Measurements from ENCODE around the gene NCLN.
A peak's percentile ranks its signal among the peaks of the same experiment; 100 is the strongest.
"Not testable (repeated sequence)": the region's sequence is repeated elsewhere in the genome, so short reads cannot be mapped to it uniquely, and the experiment has no call there.

Gene NCLN

GRCh38 chr19:3233831-3234230, 48.1 kb downstream of the NCLN start:
- H3K27ac ChIP-seq: no peak overlapping the region
- no peak for TF ChIP-seq CTCF (conservative IDR thresholded peaks at IDR 0.05)

GRCh38 chr19:3234800-3235199, 49.1 kb downstream of the NCLN start:
- no peak overlapping the region for H3K27ac ChIP-seq
- TF ChIP-seq CTCF (conservative IDR thresholded peaks at IDR 0.05): no peak

- not testable (repeated sequence) for H3K27ac ChIP-seq
Observed at GRCh38 chr19:3235604-3236003, 49.9 kb downstream of the NCLN start.

GRCh38 chr19:3236272-3236671, 50.5 kb downstream of the NCLN start:
- TF ChIP-seq CTCF (conservative IDR thresholded peaks at IDR 0.05): no peak
- no peak overlapping the region for H3K27ac ChIP-seq

- TF ChIP-seq CTCF (conservative IDR thresholded peaks at IDR 0.05): no peak
Observed at GRCh38 chr19:3238066-3238561, 52.4 kb downstream of the NCLN start.

GRCh38 chr19:3239367-3239766, 53.6 kb downstream of the NCLN start:
- no peak for TF ChIP-seq CTCF (conservative IDR thresholded peaks at IDR 0.05)
- no peak overlapping the region for H3K27ac ChIP-seq

More at GRCh38 chr19:3238066-3238561, 52.4 kb downstream of the NCLN start:
- H3K27ac ChIP-seq: no peak overlapping the region

GRCh38 chr19:3243819-3244700, 58.3 kb downstream of the NCLN start:
- H3K27ac ChIP-seq: peak overlapping the region; percentile 69
- no peak for TF ChIP-seq CTCF (conservative IDR thresholded peaks at IDR 0.05)

- H3K27ac ChIP-seq: no peak overlapping the region
Observed at GRCh38 chr19:3245050-3245449, 59.3 kb downstream of the NCLN start.

More at GRCh38 chr19:3245050-3245449, 59.3 kb downstream of the NCLN start:
- no peak for TF ChIP-seq CTCF (conservative IDR thresholded peaks at IDR 0.05)

All from VCaP (cell line).